D721Med (cell line): ENCODE results near the gene EML1.
A peak's percentile ranks its signal among the peaks of the same experiment; 100 is the strongest.

Experiments
- DNase-seq: peaks from one replicate; pipeline ENCODE4 v3.0.0; 2011; ENCODE audit warnings: low spot score; ENCODE audit not compliant: insufficient read length
- FAIRE-seq: peaks from 2 replicates; lab custom pipeline; 2011; peaks lifted over from hg19 to GRCh38; lab: Jason Lieb, UNC
- CTCF ChIP-seq: IDR thresholded peaks from 2 replicates; pipeline ENCODE4 v1.5.1; 2012; ENCODE audit warnings: mild to moderate bottlenecking, control low read depth; ENCODE audit not compliant: insufficient read depth; ENCODE audit errors: missing control alignments

The EML1 gene

GRCh38 chr14:99889268-99889667 lies 96.1 kb downstream of the EML1 start:
- TF ChIP-seq CTCF, result no peak
- FAIRE-seq (no peak), DNase-seq (no peak)

DNA sequence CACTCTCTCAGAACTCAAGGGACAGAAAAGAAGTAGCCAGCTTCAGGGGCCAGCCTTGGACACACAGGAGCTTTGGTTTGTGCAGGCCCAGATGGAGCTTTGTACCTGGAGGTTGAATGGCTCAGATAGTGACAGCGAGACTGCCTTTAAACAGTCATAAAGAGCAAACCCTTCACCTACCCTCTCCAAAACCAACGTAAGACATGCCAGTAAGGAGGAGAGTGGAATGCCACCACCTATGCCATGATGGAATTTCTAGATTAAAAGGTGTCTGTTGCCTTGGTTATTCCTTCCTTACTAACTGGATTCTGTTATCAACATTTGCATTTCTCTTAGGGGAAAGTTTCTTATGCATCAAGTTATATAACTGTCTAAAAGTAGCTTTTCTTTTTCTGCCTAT lies 98.1 kb downstream of the EML1 start:
- no peak for TF ChIP-seq CTCF
- no peak for FAIRE-seq
- DNase-seq, result no peak

DNA sequence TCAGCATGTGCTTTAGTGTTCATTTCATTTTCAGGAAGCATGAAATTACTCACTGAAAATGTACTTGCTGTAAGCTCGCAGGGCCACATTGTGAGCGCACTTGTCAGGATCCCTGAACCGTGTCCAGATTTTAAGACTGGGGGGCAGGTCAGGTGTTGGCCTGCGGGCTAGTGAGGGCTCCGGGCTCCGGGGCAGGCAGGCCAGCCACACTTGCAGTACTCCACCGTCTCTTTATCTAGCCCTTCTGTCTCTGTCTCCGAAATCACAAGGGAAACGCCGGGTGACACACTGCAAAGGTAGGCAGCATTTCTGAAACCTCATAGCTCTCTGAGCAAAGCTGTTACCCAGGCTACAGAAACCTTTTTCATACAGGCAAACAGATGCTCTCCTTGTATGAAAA lies 98.7 kb downstream of the EML1 start:
- DNase-seq (no peak), FAIRE-seq (no peak)
- TF ChIP-seq CTCF, result no peak

DNA sequence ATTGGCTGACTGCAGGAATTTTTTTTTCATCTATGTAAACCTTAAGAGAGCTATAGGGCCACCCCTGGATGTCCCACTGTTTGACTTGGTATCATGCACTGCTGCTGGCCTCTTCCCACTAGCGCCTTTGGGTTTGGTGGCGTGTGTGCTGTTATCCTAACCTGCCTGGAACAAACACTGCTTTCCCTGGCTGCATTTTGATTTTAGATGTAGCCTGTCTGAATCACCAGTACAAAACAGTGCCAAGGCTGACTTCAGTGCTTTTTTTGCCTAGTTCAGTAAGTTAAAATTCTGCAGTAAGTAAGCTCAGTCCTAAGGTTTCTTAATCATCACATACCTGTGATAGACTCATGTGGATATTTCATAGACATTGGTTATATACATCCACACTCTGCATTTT lies 99.2 kb downstream of the EML1 start:
- DNase-seq (no peak), FAIRE-seq (no peak)
- TF ChIP-seq CTCF, result no peak

- TF ChIP-seq CTCF, result no peak
- DNase-seq (no peak), FAIRE-seq (no peak)
Observed at GRCh38 chr14:99896361-99896760, 103.1 kb downstream of the EML1 start.

GRCh38 chr14:99899578-99900178 lies 106.5 kb downstream of the EML1 start:
- DNase-seq, result no peak
- FAIRE-seq, result no peak
- TF ChIP-seq CTCF, result peak; percentile 26

DNA sequence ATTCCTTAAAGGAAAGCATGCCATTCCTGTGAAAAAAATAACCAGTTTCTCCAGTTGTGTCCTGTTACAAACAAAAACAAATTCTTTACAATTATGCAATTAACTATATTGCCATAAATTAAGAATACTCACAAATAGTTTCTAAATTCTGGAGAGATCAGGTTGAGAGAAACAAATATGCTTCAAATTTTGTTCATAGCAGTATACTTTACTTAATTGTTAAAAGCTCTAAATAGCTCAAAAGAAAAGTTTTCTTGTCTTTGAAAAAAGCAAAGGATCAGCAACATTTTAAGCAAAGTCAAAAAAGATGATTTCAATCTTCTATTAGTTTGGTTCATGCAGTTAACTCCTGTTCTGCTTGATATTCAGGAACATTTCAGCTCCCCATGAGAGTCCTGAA lies 109.7 kb downstream of the EML1 start:
- no peak for TF ChIP-seq CTCF
- FAIRE-seq (no peak), DNase-seq (no peak)
